Keratinocyte (primary cell): ENCODE data around the gene CILP.
"Not testable (repeated sequence)": the region's sequence is repeated elsewhere in the genome, so short reads cannot be mapped to it uniquely, and the experiment has no call there.

Source experiments
- EZH2 ChIP-seq: IDR thresholded peaks from one replicate; pipeline ENCODE4 v1.6.1; 2012; ENCODE audit warnings: inconsistent platforms, mild to moderate bottlenecking, low read length, moderate library complexity
- TF ChIP-seq, protein P1 (sequence below), 3 experiments: IDR thresholded peaks in 1 of 3; conservative IDR thresholded peaks in 1 of 3; optimal IDR thresholded peaks in 1 of 3; 2 replicates in 2 of 3; 3 replicates in 1 of 3; pipeline versions ENCODE3 to v1.5.1; 2011; ENCODE audit warnings: low read length in 3 of 3, mild to moderate bottlenecking in 3 of 3, moderate library complexity in 2 of 3, control low read depth in 1 of 3, inconsistent platforms in 1 of 3; ENCODE audit not compliant: insufficient read depth in 2 of 3; ENCODE audit errors: extremely low read depth in 1 of 3

DNA sequence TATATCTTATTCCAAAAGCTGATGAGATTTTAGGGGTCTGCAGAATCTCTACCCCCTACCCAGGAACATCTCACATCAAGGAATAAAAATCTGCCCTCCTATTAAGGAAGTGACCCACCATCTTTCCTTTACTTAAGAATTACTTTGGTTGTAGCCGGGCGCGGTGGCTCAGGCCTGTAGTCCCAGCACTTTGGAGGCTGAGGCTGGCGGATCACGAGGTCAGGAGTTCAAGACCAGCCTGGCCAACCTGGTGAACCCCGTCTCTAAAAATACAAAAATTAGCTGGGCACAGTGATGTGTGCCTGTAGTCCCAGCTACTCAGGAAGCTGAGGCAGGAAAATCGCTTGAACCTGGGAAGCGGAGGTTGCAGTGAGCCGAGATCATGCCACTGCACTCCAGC is 22.8 kb downstream of the CILP start:
- not testable (repeated sequence) for TF ChIP-seq EZH2
- TF ChIP-seq, protein P1, sequence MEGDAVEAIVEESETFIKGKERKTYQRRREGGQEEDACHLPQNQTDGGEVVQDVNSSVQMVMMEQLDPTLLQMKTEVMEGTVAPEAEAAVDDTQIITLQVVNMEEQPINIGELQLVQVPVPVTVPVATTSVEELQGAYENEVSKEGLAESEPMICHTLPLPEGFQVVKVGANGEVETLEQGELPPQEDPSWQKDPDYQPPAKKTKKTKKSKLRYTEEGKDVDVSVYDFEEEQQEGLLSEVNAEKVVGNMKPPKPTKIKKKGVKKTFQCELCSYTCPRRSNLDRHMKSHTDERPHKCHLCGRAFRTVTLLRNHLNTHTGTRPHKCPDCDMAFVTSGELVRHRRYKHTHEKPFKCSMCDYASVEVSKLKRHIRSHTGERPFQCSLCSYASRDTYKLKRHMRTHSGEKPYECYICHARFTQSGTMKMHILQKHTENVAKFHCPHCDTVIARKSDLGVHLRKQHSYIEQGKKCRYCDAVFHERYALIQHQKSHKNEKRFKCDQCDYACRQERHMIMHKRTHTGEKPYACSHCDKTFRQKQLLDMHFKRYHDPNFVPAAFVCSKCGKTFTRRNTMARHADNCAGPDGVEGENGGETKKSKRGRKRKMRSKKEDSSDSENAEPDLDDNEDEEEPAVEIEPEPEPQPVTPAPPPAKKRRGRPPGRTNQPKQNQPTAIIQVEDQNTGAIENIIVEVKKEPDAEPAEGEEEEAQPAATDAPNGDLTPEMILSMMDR (optimal IDR thresholded peaks at IDR 0.05 in 1 of 3, IDR thresholded peaks at IDR 0.05 in 1 of 3, conservative IDR thresholded peaks at IDR 0.05 in 1 of 3; ENCODE audit: extremely low read depth in 1 of 3, insufficient read depth in 2 of 3, low read length in 3 of 3), result not testable (repeated sequence)
